ENCODE data around the gene TMEM259. TPM values are rescaled to one million over a fixed set of nuclear protein-coding genes. Genes with fewer than 3 reads are reported as not detected.

Gene TMEM259
- total and polyA plus RNA-seq, 9 of the 15 experiments (the other 6 are each of a cell fraction or from before 2014, with no cell fraction given) = 0.52 to 231 (median 63.6) TPM

GRCh38 chr19:961866-962620 is 58.9 kb downstream of the TMEM259 start (continued):
- TF ChIP-seq BCL6 (CRISPR knock-in tag; IDR thresholded peaks at IDR 0.05) = no peak
- TF ChIP-seq ZNF431 (CRISPR knock-in tag; IDR thresholded peaks at IDR 0.05) = no peak
- no peak for TF ChIP-seq ZNF140 (CRISPR knock-in tag; IDR thresholded peaks at IDR 0.05)
- TF ChIP-seq E2F6 (IDR thresholded peaks at IDR 0.05; ENCODE audit: borderline replicate concordance in 1 of 2, extremely low read depth in 1 of 2, insufficient read depth in 1 of 2, insufficient read length in 1 of 2, low read depth in 1 of 2, low read length in 1 of 2, poor library complexity in 1 of 2, severe bottlenecking in 1 of 2) = peak in 1 of 2 experiments; percentile 14
- peak; percentile 71 for TF ChIP-seq TCF3 (CRISPR knock-in tag; IDR thresholded peaks at IDR 0.05)
- 0 out of 2 replicates have a peak, but pooled peaks have one; percentile 31 for TF ChIP-seq EP400 (IDR thresholded peaks at IDR 0.05)
- no peak for TF ChIP-seq HMG20A (CRISPR knock-in tag; conservative IDR thresholded peaks at IDR 0.05)
- TF ChIP-seq BRF2 (IDR thresholded peaks at IDR 0.05; ENCODE audit: borderline replicate concordance, insufficient read depth, insufficient read length) = no peak
- TF ChIP-seq TAF1 (IDR thresholded peaks at IDR 0.05; ENCODE audit: control insufficient read depth, extremely low read depth, insufficient read depth, low read length, severe bottlenecking) = no peak
- TF ChIP-seq SP1 (CRISPR knock-in tag; IDR thresholded peaks at IDR 0.05) = peak; percentile 13; the same call in 1 of the 2 replicates
- TF ChIP-seq VEZF1 (CRISPR knock-in tag; IDR thresholded peaks at IDR 0.05) = peak; percentile 78
- no peak for TF ChIP-seq FIP1L1 (IDR thresholded peaks at IDR 0.05; ENCODE audit: low read depth, low read length, poor library complexity, severe bottlenecking)
- no peak for TF ChIP-seq CSDE1 (IDR thresholded peaks at IDR 0.05)
- TF ChIP-seq ZFP91 (CRISPR knock-in tag; IDR thresholded peaks at IDR 0.05) = no peak
- TF ChIP-seq ZNF197 (CRISPR knock-in tag; IDR thresholded peaks at IDR 0.05; ENCODE audit: low read depth) = no peak
- no peak for TF ChIP-seq NR1H2 (CRISPR knock-in tag; IDR thresholded peaks at IDR 0.05)
- TF ChIP-seq ZBTB5 (IDR thresholded peaks at IDR 0.05) = no peak
- no peak for TF ChIP-seq IRF1 (CRISPR knock-in tag; IDR thresholded peaks at IDR 0.05; ENCODE audit: borderline replicate concordance)
